ENCODE data around the gene BLOC1S3. TPM values are rescaled to one million over a fixed set of nuclear protein-coding genes. Genes with fewer than 3 reads are reported as not detected.

The BLOC1S3 gene
- total RNA-seq, 2 donors from 2014 or later = 12.9 to 15.2 TPM

GRCh38 chr19:45191375-45191774 is 12.8 kb downstream of the BLOC1S3 start:
- no peaks in the 10 kb centered on the region for H3K9me3 ChIP-seq (ENCODE audit: control insufficient read depth, low read length, poor library complexity, severe bottlenecking)
- Mint-ChIP-seq H3K4me3 (no peak overlapping the region), H3K36me3 (ENCODE audit: low read depth) (peaks cover 6% of the 10 kb centered on the region), H3K27me3 (no peaks in the 10 kb centered on the region), H3K27ac (no peak overlapping the region), H3K4me1 (peaks cover 7% of the 10 kb centered on the region)
- DNase-seq (no peak), ATAC-seq (no peak)

GRCh38 chr19:45195764-45196163 is 17.2 kb downstream of the BLOC1S3 start:
- Mint-ChIP-seq H3K27me3 (no peaks in the 10 kb centered on the region), H3K4me1 (peaks cover 5% of the 10 kb centered on the region), H3K36me3 (ENCODE audit: low read depth) (peaks cover 6% of the 10 kb centered on the region), H3K27ac (no peak overlapping the region), H3K4me3 (no peak overlapping the region)
- ATAC-seq = no peak
- H3K9me3 ChIP-seq (ENCODE audit: control insufficient read depth, low read length, poor library complexity, severe bottlenecking) = no peaks in the 10 kb centered on the region
- no peak for DNase-seq

GRCh38 chr19:45200568-45200967 is 22.0 kb downstream of the BLOC1S3 start:
- no peak overlapping the region for H3K4me3 Mint-ChIP-seq
- no peak for DNase-seq
- peaks cover 5% of the 10 kb centered on the region for H3K4me1 Mint-ChIP-seq

GRCh38 chr19:45202637-45203036 is 24.1 kb downstream of the BLOC1S3 start:
- no peaks in the 10 kb centered on the region for H3K9me3 ChIP-seq (ENCODE audit: control insufficient read depth, low read length, poor library complexity, severe bottlenecking)
- Mint-ChIP-seq H3K4me3 (no peak overlapping the region), H3K36me3 (ENCODE audit: low read depth) (peaks cover 5% of the 10 kb centered on the region), H3K4me1 (peaks cover 2% of the 10 kb centered on the region), H3K27me3 (no peaks in the 10 kb centered on the region), H3K27ac (no peak overlapping the region)
- no peak for ATAC-seq
- no peak for DNase-seq

More at GRCh38 chr19:45200568-45200967, 22.0 kb downstream of the BLOC1S3 start:
- H3K9me3 ChIP-seq (ENCODE audit: control insufficient read depth, low read length, poor library complexity, severe bottlenecking) = no peaks in the 10 kb centered on the region
- no peaks in the 10 kb centered on the region for H3K27me3 Mint-ChIP-seq
- peaks cover 5% of the 10 kb centered on the region for H3K36me3 Mint-ChIP-seq (ENCODE audit: low read depth)
- ATAC-seq = no peak
- no peak overlapping the region for H3K27ac Mint-ChIP-seq

- Mint-ChIP-seq H3K36me3 (ENCODE audit: low read depth) (peaks cover 2% of the 10 kb centered on the region), H3K4me3 (no peak overlapping the region), H3K4me1 (no peaks in the 10 kb centered on the region), H3K27me3 (no peaks in the 10 kb centered on the region), H3K27ac (no peak overlapping the region)
- ATAC-seq = no peak
- DNase-seq = no peak
- H3K9me3 ChIP-seq (ENCODE audit: control insufficient read depth, low read length, poor library complexity, severe bottlenecking) = no peaks in the 10 kb centered on the region
Observed at GRCh38 chr19:45205810-45206209, 27.2 kb downstream of the BLOC1S3 start.

GRCh38 chr19:45206328-45206727 is 27.7 kb downstream of the BLOC1S3 start:
- H3K9me3 ChIP-seq (ENCODE audit: control insufficient read depth, low read length, poor library complexity, severe bottlenecking) = no peaks in the 10 kb centered on the region
- H3K27ac Mint-ChIP-seq = no peak overlapping the region
- no peaks in the 10 kb centered on the region for H3K27me3 Mint-ChIP-seq
- ATAC-seq (no peak), DNase-seq (no peak)
- H3K4me3 Mint-ChIP-seq = no peak overlapping the region
- H3K4me1 Mint-ChIP-seq = no peaks in the 10 kb centered on the region
- H3K36me3 Mint-ChIP-seq (ENCODE audit: low read depth) = peaks cover 2% of the 10 kb centered on the region

GRCh38 chr19:45211751-45212381 is 33.3 kb downstream of the BLOC1S3 start:
- ATAC-seq (no peak), DNase-seq (no peak)
- peaks cover 2% of the 10 kb centered on the region for H3K36me3 Mint-ChIP-seq (ENCODE audit: low read depth)
- no peak overlapping the region for H3K27ac Mint-ChIP-seq
- H3K4me1 Mint-ChIP-seq = peaks cover 7% of the 10 kb centered on the region
- H3K27me3 Mint-ChIP-seq = peaks cover 23% of the 10 kb centered on the region
- no peaks in the 10 kb centered on the region for H3K9me3 ChIP-seq (ENCODE audit: control insufficient read depth, low read length, poor library complexity, severe bottlenecking)
- H3K4me3 Mint-ChIP-seq = no peak overlapping the region

GRCh38 chr19:45213031-45213430 is 34.4 kb downstream of the BLOC1S3 start:
- H3K36me3 Mint-ChIP-seq (ENCODE audit: low read depth) = peaks cover 2% of the 10 kb centered on the region
- no peak overlapping the region for H3K4me3 Mint-ChIP-seq
- no peaks in the 10 kb centered on the region for H3K9me3 ChIP-seq (ENCODE audit: control insufficient read depth, low read length, poor library complexity, severe bottlenecking)
- no peak overlapping the region for H3K27ac Mint-ChIP-seq
- DNase-seq (no peak), ATAC-seq (no peak)
- H3K4me1 Mint-ChIP-seq = peaks cover 7% of the 10 kb centered on the region
- H3K27me3 Mint-ChIP-seq = peaks cover 27% of the 10 kb centered on the region

- ATAC-seq = no peak
- Mint-ChIP-seq H3K4me3 (no peak overlapping the region), H3K27ac (no peak overlapping the region), H3K4me1 (peaks cover 8% of the 10 kb centered on the region), H3K27me3 (peaks cover 43% of the 10 kb centered on the region), H3K36me3 (ENCODE audit: low read depth) (peaks cover 4% of the 10 kb centered on the region)
- H3K9me3 ChIP-seq (ENCODE audit: control insufficient read depth, low read length, poor library complexity, severe bottlenecking) = no peaks in the 10 kb centered on the region
- DNase-seq = no peak
Observed at GRCh38 chr19:45215391-45216191, 37.0 kb downstream of the BLOC1S3 start.

- no peaks in the 10 kb centered on the region for H3K9me3 ChIP-seq (ENCODE audit: control insufficient read depth, low read length, poor library complexity, severe bottlenecking)
- H3K4me3 Mint-ChIP-seq = no peak overlapping the region
- H3K36me3 Mint-ChIP-seq (ENCODE audit: low read depth) = peaks cover 4% of the 10 kb centered on the region
- no peak for DNase-seq
- H3K27me3 Mint-ChIP-seq = peaks cover 51% of the 10 kb centered on the region
- ATAC-seq = no peak
- peaks cover 10% of the 10 kb centered on the region for H3K4me1 Mint-ChIP-seq
- H3K27ac Mint-ChIP-seq = no peak overlapping the region
Observed at GRCh38 chr19:45216667-45217066, 38.1 kb downstream of the BLOC1S3 start.

GRCh38 chr19:45217193-45217956 is 38.8 kb downstream of the BLOC1S3 start:
- no peaks in the 10 kb centered on the region for H3K9me3 ChIP-seq (ENCODE audit: control insufficient read depth, low read length, poor library complexity, severe bottlenecking)
- peaks cover 10% of the 10 kb centered on the region for H3K4me1 Mint-ChIP-seq
- DNase-seq (no peak), ATAC-seq (no peak)
- no peak overlapping the region for H3K27ac Mint-ChIP-seq
- H3K36me3 Mint-ChIP-seq (ENCODE audit: low read depth) = peaks cover 4% of the 10 kb centered on the region
- no peak overlapping the region for H3K4me3 Mint-ChIP-seq
- peaks cover 58% of the 10 kb centered on the region for H3K27me3 Mint-ChIP-seq

GRCh38 chr19:45217957-45218334 is 39.4 kb downstream of the BLOC1S3 start:
- ATAC-seq (no peak), DNase-seq (no peak)
- Mint-ChIP-seq H3K4me3 (no peak overlapping the region), H3K36me3 (ENCODE audit: low read depth) (peaks cover 6% of the 10 kb centered on the region), H3K27ac (no peak overlapping the region), H3K4me1 (peaks cover 10% of the 10 kb centered on the region), H3K27me3 (peaks cover 64% of the 10 kb centered on the region)
- H3K9me3 ChIP-seq (ENCODE audit: control insufficient read depth, low read length, poor library complexity, severe bottlenecking) = no peaks in the 10 kb centered on the region

- Mint-ChIP-seq H3K4me1 (peaks cover 8% of the 10 kb centered on the region), H3K36me3 (ENCODE audit: low read depth) (peaks cover 5% of the 10 kb centered on the region), H3K4me3 (no peak overlapping the region), H3K27me3 (peaks cover 66% of the 10 kb centered on the region), H3K27ac (no peak overlapping the region)
- ATAC-seq (no peak), DNase-seq (no peak)
- H3K9me3 ChIP-seq (ENCODE audit: control insufficient read depth, low read length, poor library complexity, severe bottlenecking) = no peaks in the 10 kb centered on the region
Observed at GRCh38 chr19:45218426-45218825, 39.8 kb downstream of the BLOC1S3 start.
